Measurements from ENCODE around the gene MAVS.

GRCh38 chr20:3801846-3802245, 44.8 kb upstream of the MAVS start:
- TF ChIP-seq CTCF (IDR thresholded peaks at IDR 0.05; ENCODE audit: low read depth, low read length) (no peak), EZH2phosphoT487 (IDR thresholded peaks at IDR 0.05; ENCODE audit: low read depth) (no peak)

Measured in OCI-LY3 (cell line).